ENCODE measurements around the gene ANKRD29. TPM values are rescaled to one million over a fixed set of nuclear protein-coding genes. Genes with fewer than 3 reads are reported as not detected.
"Not testable (repeated sequence)": the region's sequence is repeated elsewhere in the genome, so short reads cannot be mapped to it uniquely, and the experiment has no call there.

ANKRD29 gene
- total and polyA plus RNA-seq, 9 of the 15 experiments (the other 6 are each of a cell fraction or from before 2014, with no cell fraction given) = 0.36 TPM; not detected in 8

GRCh38 chr18:23557511-23557910 is 105.2 kb downstream of the ANKRD29 start:
- 88% methylated on average over 8 of the region's 8 CpGs for WGBS (ENCODE audit: insufficient coverage, low coverage, missing lambda C conversion rate)
- FAIRE-seq; BruUV-seq (replicated peaks): not testable (repeated sequence)

GRCh38 chr18:23556145-23556780 is 106.4 kb downstream of the ANKRD29 start:
- Histone ChIP-seq H4K20me1 (replicated peaks; ENCODE audit: control insufficient read depth, insufficient read depth, low read length) (no peaks in the 10 kb centered on the region), H2AFZ (ENCODE audit: low read depth, low read length) (no peak overlapping the region), H3K4me1 (replicated peaks in 1 of 2; ENCODE audit: control insufficient read depth in 2 of 2, insufficient read depth in 2 of 2, low read length in 2 of 2) (no peaks in the 10 kb centered on the region), H3K79me2 (ENCODE audit: control insufficient read depth, insufficient read depth, low read length) (no peaks in the 10 kb centered on the region), H3K9me1 (ENCODE audit: control insufficient read depth, insufficient read depth, low read length) (no peaks in the 10 kb centered on the region), H3K4me3 (no peak overlapping the region), H3K27ac (ENCODE audit: extremely low read depth, low read depth, low read length) (no peak overlapping the region), H3K9me3 (replicated peaks; ENCODE audit: control insufficient read depth, insufficient read depth, low read depth, low read length) (no peaks in the 10 kb centered on the region), H3K9ac (ENCODE audit: insufficient read depth in 1 of 2, low read depth in 2 of 2, low read length in 2 of 2) (no peak overlapping the region), H3K4me2 (ENCODE audit: insufficient read depth, low read length) (no peak overlapping the region), H3K27me3 (ENCODE audit: control insufficient read depth in 2 of 2, insufficient read depth in 2 of 2, low read length in 2 of 2) (no peaks in the 10 kb centered on the region), H3K36me3 (ENCODE audit: control insufficient read depth, insufficient read depth, low read length) (peaks cover 91% of the 10 kb centered on the region)
- in situ Hi-C loops (cut with MboI) (no loop called here), intact Hi-C loops (cut with micrococcal nuclease) (no loop called here)
- WGBS (ENCODE audit: insufficient coverage, low coverage, missing lambda C conversion rate) = 93% methylated on average over 18 of the region's 19 CpGs
- TF ChIP-seq MIER1 (IDR thresholded peaks at IDR 0.05; ENCODE audit: low read depth) (no peak), TCF15 (CRISPR knock-in tag; IDR thresholded peaks at IDR 0.05) (no peak), ARHGAP35 (IDR thresholded peaks at IDR 0.05; ENCODE audit: partially characterized antibody) (no peak), ZNF239 (CRISPR knock-in tag; IDR thresholded peaks at IDR 0.05) (no peak)
- ChIA-PET CTCF (ENCODE audit: low intra/inter-chr PET ratio) (no interaction called here), POLR2A (interaction anchor here (0.7 to 0.8 kb wide), 2 partner anchors 8 to 125 kb away, joined by 3 read pairs; no protein-coding TSS in a partner anchor)
- BruUV-seq (replicated peaks) = no TSS peak
- FAIRE-seq (no peak), DNase-seq (ENCODE audit: extremely low read depth in 1 of 4, low spot score in 3 of 4) (no peak), ATAC-seq (no peak)

More at GRCh38 chr18:23557511-23557910, 105.2 kb downstream of the ANKRD29 start:
- H3K27me3 ChIP-seq (ENCODE audit: control insufficient read depth in 2 of 2, insufficient read depth in 2 of 2, low read length in 2 of 2); in situ Hi-C loops (cut with MboI); H3K9ac ChIP-seq (ENCODE audit: insufficient read depth in 1 of 2, low read depth in 2 of 2, low read length in 2 of 2); H3K79me2 ChIP-seq (ENCODE audit: control insufficient read depth, insufficient read depth, low read length); H3K4me2 ChIP-seq (ENCODE audit: insufficient read depth, low read length); H3K9me1 ChIP-seq (ENCODE audit: control insufficient read depth, insufficient read depth, low read length); H3K4me1 ChIP-seq (replicated peaks in 1 of 2; ENCODE audit: control insufficient read depth in 2 of 2, insufficient read depth in 2 of 2, low read length in 2 of 2); H3K9me3 ChIP-seq (replicated peaks; ENCODE audit: control insufficient read depth, insufficient read depth, low read depth, low read length); DNase-seq (ENCODE audit: extremely low read depth in 1 of 4, low spot score in 3 of 4); H3K27ac ChIP-seq (ENCODE audit: extremely low read depth, low read depth, low read length); H3K4me3 ChIP-seq; H2AFZ ChIP-seq (ENCODE audit: low read depth, low read length); H4K20me1 ChIP-seq (replicated peaks; ENCODE audit: control insufficient read depth, insufficient read depth, low read length); intact Hi-C loops (cut with micrococcal nuclease); ATAC-seq; CTCF ChIA-PET (ENCODE audit: low intra/inter-chr PET ratio); POLR2A ChIA-PET: not testable (repeated sequence)
- peaks cover 84% of the 10 kb centered on the region for H3K36me3 ChIP-seq (ENCODE audit: control insufficient read depth, insufficient read depth, low read length)
